ENCODE results near the gene KCNG2.

DNA sequence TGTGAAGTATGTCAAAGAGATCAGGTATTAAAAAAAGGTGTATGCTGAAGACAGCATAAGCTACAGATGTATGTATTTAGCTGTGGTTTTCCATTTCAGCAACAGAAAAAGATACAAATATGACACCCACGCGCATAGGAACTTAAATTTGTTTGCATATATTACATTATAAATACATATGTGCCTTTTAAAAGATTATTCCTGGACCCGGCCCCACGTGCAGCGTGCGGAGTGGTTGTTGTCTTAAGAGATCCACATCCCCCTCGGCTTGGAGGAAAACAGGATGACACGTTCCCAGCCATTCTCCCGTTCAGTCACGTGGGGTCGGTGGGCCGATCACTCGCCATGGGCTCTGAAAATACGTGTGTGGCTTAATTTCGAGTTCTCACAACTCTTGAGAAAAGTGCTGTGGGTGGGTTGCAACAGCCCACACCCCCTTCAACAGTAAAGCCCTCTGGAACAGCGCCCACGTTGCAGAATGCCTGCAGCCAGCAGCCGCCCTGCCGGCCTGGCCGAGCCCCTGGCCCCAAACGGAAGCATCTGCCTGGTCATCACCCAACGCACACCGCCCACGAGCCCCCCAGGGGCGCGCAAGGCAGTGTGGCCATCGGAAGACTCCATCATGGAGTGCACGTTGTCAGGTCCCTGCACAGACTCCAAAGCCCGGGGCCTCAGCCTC is 18.6 kb upstream of the KCNG2 start:
- TF ChIP-seq ZBTB20 (tag by site-specific recombination; IDR thresholded peaks at IDR 0.05) (no peak), KLF9 (tag by site-specific recombination; IDR thresholded peaks at IDR 0.05; ENCODE audit: low read depth) (no peak), ZBTB8A (tag by site-specific recombination; IDR thresholded peaks at IDR 0.05) (no peak), ZNF610 (tag by site-specific recombination; IDR thresholded peaks at IDR 0.05; ENCODE audit: borderline replicate concordance) (no peak), CTCF (tag by site-specific recombination; IDR thresholded peaks at IDR 0.05) (no peak), ZNF704 (tag by site-specific recombination; IDR thresholded peaks at IDR 0.05) (no peak), ZNF274 (IDR thresholded peaks at IDR 0.05; ENCODE audit: low read length) (no peak), ZNF274 (tag by site-specific recombination; IDR thresholded peaks at IDR 0.05; ENCODE audit: borderline replicate concordance) (no peak), SP2 (tag by site-specific recombination; IDR thresholded peaks at IDR 0.05) (no peak)
- TF ChIP-seq, protein P1, sequence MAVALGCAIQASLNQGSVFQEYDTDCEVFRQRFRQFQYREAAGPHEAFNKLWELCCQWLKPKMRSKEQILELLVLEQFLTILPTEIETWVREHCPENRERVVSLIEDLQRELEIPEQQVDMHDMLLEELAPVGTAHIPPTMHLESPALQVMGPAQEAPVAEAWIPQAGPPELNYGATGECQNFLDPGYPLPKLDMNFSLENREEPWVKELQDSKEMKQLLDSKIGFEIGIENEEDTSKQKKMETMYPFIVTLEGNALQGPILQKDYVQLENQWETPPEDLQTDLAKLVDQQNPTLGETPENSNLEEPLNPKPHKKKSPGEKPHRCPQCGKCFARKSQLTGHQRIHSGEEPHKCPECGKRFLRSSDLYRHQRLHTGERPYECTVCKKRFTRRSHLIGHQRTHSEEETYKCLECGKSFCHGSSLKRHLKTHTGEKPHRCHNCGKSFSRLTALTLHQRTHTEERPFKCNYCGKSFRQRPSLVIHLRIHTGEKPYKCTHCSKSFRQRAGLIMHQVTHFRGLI (tag by site-specific recombination; IDR thresholded peaks at IDR 0.05), result no peak
